ENCODE data around the gene RADIL.
A peak's percentile ranks its signal among the peaks of the same experiment; 100 is the strongest.

Gene RADIL

DNA sequence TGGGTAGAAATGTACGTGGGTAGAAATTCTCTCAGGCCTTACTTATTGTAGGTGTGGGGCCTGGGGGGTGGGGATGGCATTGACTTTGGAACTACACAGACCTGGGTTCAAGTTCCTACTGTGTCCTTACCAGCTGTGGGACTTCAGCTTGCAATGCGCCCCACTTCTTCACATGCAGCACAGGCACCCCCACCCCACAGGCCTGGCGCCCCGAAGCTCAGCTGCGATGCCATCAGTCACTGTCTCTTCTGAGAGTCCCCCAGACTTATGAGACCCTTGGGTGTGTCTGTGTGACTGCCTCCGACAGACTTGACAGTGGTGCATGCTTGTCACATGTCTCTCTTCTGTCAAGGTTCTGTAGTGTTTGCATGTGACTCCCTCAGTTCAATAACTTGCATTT is 111.2 kb downstream of the RADIL start:
- DNase-seq (ENCODE audit: low read depth in 2 of 2) = no peak
- H3K4me3 ChIP-seq (replicated peaks in 1 of 2; ENCODE audit: low read depth in 2 of 2, low read length in 2 of 2) = no peak overlapping the region
- TF ChIP-seq, protein P1, sequence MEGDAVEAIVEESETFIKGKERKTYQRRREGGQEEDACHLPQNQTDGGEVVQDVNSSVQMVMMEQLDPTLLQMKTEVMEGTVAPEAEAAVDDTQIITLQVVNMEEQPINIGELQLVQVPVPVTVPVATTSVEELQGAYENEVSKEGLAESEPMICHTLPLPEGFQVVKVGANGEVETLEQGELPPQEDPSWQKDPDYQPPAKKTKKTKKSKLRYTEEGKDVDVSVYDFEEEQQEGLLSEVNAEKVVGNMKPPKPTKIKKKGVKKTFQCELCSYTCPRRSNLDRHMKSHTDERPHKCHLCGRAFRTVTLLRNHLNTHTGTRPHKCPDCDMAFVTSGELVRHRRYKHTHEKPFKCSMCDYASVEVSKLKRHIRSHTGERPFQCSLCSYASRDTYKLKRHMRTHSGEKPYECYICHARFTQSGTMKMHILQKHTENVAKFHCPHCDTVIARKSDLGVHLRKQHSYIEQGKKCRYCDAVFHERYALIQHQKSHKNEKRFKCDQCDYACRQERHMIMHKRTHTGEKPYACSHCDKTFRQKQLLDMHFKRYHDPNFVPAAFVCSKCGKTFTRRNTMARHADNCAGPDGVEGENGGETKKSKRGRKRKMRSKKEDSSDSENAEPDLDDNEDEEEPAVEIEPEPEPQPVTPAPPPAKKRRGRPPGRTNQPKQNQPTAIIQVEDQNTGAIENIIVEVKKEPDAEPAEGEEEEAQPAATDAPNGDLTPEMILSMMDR (IDR thresholded peaks at IDR 0.05; ENCODE audit: low read depth, low read length) = no peak

DNA sequence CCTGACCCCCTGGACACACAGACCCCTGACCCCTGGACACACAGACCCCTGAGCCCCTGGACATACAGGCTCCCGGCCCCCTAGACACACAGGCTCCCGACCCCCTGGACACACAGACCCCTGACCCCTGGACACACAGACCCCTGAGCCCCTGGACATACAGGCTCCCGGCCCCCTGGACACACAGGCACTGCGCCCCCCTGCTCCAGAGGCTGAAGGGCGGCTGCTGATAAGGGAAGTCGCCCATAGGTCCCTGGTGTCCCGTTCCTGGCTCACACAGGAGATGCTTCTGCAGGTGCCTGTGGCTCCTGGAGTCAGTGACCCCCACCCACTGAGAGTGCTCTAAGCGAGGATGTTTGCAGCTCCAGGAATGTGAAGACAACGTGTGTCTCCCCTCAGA is 111.8 kb downstream of the RADIL start:
- H3K4me3 ChIP-seq (replicated peaks in 1 of 2; ENCODE audit: low read depth in 2 of 2, low read length in 2 of 2) = no peak overlapping the region
- DNase-seq (ENCODE audit: low read depth in 2 of 2) = no peak
- TF ChIP-seq, protein P1 (IDR thresholded peaks at IDR 0.05; ENCODE audit: low read depth, low read length) = no peak

DNA sequence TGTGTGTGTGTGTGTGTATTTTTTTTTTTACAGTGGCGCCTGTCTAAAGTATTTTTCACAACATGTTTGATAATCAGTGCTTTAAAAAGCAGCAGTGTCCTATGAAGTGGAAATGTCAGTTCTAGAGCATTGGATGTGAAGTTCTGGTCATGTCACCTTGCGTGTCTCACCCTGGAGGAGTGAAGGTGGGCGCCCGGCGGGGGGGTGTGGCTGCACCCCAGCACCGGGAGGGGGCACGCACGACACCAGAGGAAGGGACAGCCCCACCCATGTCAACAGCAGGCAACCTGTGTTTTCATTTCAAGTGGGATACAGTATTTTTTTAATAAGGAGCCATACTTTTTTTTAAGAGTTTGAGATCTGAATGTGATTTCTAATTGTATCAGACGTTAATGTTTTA is 112.6 kb downstream of the RADIL start:
- TF ChIP-seq, protein P1 (IDR thresholded peaks at IDR 0.05; ENCODE audit: low read depth, low read length) = no peak
- H3K4me3 ChIP-seq (replicated peaks in 1 of 2; ENCODE audit: low read depth in 2 of 2, low read length in 2 of 2) = no peak overlapping the region

DNA sequence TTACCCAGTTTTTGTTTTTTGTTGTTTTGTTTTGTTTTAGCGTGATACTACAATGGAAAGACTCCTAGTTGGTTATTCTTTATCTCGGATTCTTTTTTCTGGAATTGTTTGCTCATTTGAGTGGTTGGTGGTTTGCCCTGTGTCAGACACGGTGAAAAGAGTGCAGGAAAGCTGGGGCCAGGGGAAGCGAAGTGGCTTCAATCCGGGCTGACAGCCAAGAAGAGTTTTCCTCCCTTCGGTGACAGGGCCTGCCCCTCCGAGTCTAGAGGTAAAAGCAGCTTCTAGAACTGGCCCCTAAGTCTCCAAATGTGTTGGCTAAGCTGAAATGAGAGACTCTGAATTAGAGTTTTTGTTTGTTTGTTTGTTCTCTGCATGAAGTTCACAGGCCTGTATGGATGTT is 113.8 kb downstream of the RADIL start:
- DNase-seq (ENCODE audit: low read depth in 2 of 2) = peak; percentile 27 to 54
- TF ChIP-seq, protein P1 (IDR thresholded peaks at IDR 0.05; ENCODE audit: low read depth, low read length) = no peak
- no peak overlapping the region for H3K4me3 ChIP-seq (replicated peaks in 1 of 2; ENCODE audit: low read depth in 2 of 2, low read length in 2 of 2)

More for the DNA sequence above, 112.6 kb downstream of the RADIL start:
- no peak for DNase-seq (ENCODE audit: low read depth in 2 of 2)

DNA sequence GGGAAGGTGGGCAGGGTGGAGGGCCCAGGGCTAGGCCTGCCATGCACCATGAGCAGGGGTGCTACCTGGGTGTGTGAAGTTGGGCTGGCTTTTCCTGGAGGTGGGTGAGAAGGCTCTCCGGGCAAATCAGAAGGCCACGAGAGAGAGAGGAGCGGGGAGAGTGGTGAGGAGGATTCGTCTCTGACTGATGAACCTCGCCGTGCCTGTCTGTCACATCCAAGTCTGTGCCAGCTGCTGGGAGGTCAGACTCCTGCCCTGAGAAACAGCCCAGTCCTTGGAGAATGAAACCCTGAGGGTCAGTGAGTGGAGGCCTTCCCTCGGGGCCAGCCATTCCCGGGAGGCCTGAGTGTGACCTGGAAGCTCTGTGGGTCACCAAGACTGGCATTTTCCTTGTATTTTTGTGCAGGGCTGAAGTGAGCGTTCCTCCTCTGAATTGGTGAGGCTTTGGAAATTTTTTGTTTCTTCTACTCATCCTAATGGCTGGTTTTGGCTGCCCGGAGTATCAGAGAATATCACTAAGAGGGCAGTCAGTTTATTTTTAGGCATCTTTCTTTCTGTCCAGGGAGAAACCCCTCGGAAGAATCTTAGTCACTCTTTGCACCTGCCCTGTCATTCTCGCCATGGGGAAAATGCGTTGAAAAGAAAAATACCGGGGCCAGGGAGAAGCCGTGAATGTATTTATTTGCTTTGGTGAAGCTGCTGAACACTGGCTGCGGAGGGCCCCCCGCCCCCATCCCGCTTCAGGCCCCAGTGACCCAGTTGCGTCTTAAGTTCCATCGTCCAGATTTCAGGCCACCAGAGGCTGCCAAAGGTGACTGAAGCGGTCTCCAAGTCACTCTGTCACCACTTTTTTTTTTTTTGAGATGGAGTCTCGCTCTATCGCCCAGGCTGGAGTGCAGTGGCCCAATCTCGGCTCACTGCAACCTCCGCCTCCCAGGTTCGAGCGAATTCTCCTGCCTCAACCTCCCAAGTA is 114.6 kb downstream of the RADIL start:
- TF ChIP-seq, protein P1 (IDR thresholded peaks at IDR 0.05; ENCODE audit: low read depth, low read length) = no peak
- no peak overlapping the region for H3K4me3 ChIP-seq (replicated peaks in 1 of 2; ENCODE audit: low read depth in 2 of 2, low read length in 2 of 2)
- DNase-seq (ENCODE audit: low read depth in 2 of 2) = no peak

DNA sequence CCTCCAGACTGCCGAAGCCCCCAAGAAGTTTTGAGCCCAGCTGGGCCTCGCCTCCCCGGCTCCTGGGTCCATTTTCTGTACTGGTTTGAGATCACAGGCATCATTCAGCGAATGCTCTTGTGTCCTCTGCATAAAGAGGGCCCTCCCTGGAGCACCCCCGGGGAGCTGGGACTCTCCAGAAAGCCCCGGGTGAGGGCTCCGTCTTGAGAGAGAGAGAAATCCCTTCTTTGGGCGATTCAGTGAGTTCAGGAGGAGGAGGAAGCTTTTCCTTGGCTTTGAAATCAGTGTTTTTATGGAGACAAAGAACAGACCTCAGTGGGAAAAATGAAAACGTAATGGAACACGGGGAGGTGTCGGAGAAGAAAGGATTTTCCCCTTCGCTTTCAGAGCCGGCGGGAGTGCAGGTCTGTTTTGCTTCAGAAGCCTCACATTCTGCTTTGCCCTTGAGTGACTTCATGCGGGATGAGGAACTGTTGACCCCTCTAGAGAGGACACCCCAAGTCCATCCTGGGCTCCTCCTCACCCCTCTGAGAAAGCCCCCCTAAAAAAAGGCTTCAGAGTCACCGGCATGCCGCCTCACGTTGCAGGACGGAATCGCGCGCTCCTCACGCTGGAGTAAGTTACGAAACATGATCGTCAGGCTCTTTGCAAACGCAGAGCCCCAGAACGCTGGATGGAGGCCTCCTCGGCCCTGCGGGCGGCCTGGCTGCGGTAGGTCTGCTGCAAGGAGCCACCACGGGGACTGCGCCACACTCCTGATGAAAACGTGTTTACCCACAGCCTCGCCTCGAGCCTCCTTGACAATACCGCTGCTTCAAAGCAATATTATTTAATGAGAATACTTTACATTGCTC is 116.6 kb downstream of the RADIL start:
- DNase-seq (ENCODE audit: low read depth in 2 of 2) = no peak
- no peak overlapping the region for H3K4me3 ChIP-seq (replicated peaks in 1 of 2; ENCODE audit: low read depth in 2 of 2, low read length in 2 of 2)
- TF ChIP-seq, protein P1 (IDR thresholded peaks at IDR 0.05; ENCODE audit: low read depth, low read length) = no peak

Measured in cardiac fibroblast (primary cell).